ENCODE measurements around the gene RAPGEF2. TPM values are rescaled to one million over a fixed set of nuclear protein-coding genes. Genes with fewer than 3 reads are reported as not detected.

The RAPGEF2 gene
- total RNA-seq, 4 donors from 2014 or later: 60.2 to 109 (median 79.7) TPM

DNA sequence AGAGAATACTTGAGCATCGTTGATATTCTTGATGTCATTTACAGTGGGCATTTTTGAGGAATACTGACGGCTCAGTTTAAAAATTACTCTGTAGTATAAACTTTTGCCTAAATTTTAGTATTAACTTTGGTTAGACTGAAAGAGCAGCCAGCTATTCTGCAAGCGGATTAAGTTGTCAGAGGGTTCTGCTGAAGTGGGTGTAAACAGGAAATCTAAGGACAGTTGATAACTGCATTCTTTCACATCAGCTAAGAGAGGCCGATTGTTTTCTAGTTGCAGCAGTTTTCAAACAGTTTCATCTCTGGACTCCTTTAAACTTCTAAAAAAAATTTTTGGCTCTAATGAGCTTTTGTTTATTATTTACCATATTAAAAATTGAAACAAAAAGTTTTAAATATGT lies 149.6 kb downstream of the RAPGEF2 start:
- H3K4me3 ChIP-seq (replicated peaks in 1 of 3): no peak overlapping the region
- H3K27me3 ChIP-seq: no peaks in the 10 kb centered on the region
- whole genome bisulfite sequencing, 2 donors: 72 to 79% methylated on average over 4 of the region's 4 CpGs
- H3K36me3 ChIP-seq: no peaks in the 10 kb centered on the region
- no peak for DNase-seq
- H3K27ac ChIP-seq: peak overlapping the region in 1 of 3 donors; percentile 29
- H3K4me1 ChIP-seq: no peaks in the 10 kb centered on the region
- intact Hi-C loops (cut with DNase I): no loop called here
- no peak for TF ChIP-seq POLR2A (IDR thresholded peaks at IDR 0.05)
- TF ChIP-seq CTCF (IDR thresholded peaks at IDR 0.05): no peak
- no peaks in the 10 kb centered on the region for H3K9me3 ChIP-seq

GRCh38 chr4:159256037-159256436 lies 153.2 kb downstream of the RAPGEF2 start:
- H3K4me3 ChIP-seq (replicated peaks in 1 of 3): no peak overlapping the region
- no peaks in the 10 kb centered on the region for H3K9me3 ChIP-seq
- DNase-seq: no peak
- 95 to 96% methylated on average over 2 of the region's 2 CpGs for WGBS, 2 donors
- no peaks in the 10 kb centered on the region for H3K27me3 ChIP-seq
- no peaks in the 10 kb centered on the region for H3K4me1 ChIP-seq
- H3K27ac ChIP-seq: no peak overlapping the region
- intact Hi-C loops (cut with DNase I): no loop called here
- TF ChIP-seq CTCF (IDR thresholded peaks at IDR 0.05) (no peak), POLR2A (IDR thresholded peaks at IDR 0.05) (no peak)
- no peaks in the 10 kb centered on the region for H3K36me3 ChIP-seq

DNA sequence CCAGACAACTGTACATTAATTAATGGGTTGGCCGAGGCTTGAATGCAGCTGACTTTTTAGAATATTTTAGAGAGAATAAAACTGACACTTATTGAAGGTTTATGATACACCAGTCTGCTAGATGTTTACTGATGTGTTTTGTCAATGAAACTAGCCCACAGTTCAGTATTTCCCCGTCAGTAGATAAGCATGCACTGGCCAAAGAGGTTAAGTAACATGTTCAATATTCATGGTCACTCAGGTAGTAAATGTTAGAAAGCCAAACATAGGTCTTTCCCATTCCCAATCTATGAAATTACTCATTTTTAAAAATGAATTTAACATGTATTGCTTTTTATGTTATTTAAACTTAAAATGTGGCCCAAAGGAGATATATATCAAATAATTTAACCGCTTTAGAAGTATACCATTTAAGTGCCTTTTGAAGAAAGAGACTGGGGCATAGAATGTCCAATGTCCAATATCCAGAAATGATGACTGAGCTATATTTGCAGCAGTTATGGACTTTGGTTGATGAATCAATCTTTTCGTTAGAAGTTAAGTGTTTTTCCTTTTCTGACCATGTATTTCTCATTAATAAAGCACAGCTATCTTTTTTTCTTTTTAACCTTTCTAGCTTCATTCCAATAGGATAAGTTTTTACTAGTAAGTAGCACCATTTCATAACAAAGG lies 156.1 kb downstream of the RAPGEF2 start:
- H3K27ac ChIP-seq: no peak overlapping the region
- no peaks in the 10 kb centered on the region for H3K36me3 ChIP-seq
- no peak for DNase-seq
- intact Hi-C loops (cut with DNase I): no loop called here
- peaks cover 0 to 9% of the 10 kb centered on the region in 2 donors for H3K4me1 ChIP-seq
- no peak for TF ChIP-seq CTCF (IDR thresholded peaks at IDR 0.05)
- TF ChIP-seq POLR2A (IDR thresholded peaks at IDR 0.05): no peak
- no peaks in the 10 kb centered on the region for H3K9me3 ChIP-seq
- 94 to 98% methylated on average over 4 of the region's 4 CpGs for whole genome bisulfite sequencing, 2 donors
- no peaks in the 10 kb centered on the region for H3K27me3 ChIP-seq
- no peak overlapping the region for H3K4me3 ChIP-seq (replicated peaks in 1 of 3)

DNA sequence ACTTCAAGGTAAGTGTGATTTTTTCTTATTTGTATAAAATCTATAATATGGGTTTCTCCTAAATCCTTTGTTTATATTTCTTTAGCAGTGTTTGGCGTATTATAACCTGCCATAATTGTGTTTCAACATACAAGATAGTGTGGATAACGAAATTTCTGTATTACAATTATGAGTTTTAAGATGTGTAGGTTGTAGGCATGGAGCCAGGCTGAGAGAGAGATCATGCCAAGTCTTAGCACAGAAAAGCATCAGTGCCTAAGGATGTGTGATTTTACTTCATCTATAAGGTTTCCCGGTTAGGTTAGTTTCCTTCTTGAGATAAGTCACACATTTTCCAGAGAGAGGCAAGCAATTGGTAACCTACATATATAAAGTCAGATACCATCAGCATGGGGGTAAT lies 161.2 kb downstream of the RAPGEF2 start:
- no peaks in the 10 kb centered on the region for H3K36me3 ChIP-seq
- H3K9me3 ChIP-seq: no peaks in the 10 kb centered on the region
- WGBS, 2 donors: 92 to 96% methylated on average over 3 of the region's 3 CpGs
- DNase-seq: no peak
- no peak overlapping the region for H3K27ac ChIP-seq
- TF ChIP-seq POLR2A (IDR thresholded peaks at IDR 0.05) (no peak), CTCF (IDR thresholded peaks at IDR 0.05) (no peak)
- H3K4me1 ChIP-seq: peaks cover 7 to 30% of the 10 kb centered on the region in 2 donors
- intact Hi-C loops (cut with DNase I): no loop called here
- no peak overlapping the region for H3K4me3 ChIP-seq (replicated peaks in 1 of 3)
- H3K27me3 ChIP-seq: no peaks in the 10 kb centered on the region

DNA sequence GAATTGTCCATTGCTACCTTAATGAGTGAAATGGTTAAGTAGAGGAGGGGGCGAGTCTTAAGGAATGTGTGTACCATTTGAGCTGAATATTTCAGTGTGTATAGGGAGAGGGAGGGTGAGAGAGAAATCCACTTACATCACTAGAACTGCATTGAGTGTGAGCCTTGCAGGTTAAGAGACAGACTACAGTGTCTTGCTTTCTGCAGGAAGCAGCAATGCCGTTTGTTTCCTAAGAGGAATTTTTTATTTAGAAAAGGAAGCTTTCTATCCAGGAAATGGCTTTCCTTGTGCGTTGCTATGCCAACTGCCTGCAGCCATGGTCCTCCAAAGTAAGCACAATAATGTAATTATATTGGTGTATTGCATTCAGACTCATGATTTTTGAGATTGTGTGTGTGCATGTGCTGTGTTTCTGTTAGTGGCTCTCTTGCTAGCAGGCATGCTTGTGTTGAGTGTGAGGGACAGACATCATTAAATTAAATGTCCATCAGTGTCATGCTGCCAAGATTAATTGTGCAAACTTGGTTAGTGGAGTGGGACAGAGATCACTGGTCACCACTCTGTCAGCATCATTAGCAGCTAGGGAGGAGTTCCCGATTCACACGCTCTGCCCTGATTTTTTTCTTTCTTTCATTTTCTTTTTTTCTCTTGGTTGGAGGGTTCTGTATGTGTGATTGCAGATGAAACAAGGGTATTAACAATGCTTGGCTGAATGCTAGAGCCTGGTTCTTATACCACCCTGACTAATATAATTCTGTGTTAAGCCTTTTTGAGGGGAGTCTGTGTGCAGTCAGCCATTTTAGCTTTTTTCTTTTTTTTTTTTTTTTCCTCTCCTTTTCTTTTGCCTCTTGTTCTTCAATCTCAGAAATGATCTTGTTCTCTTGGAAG lies 164.3 kb downstream of the RAPGEF2 start:
- Histone ChIP-seq H3K27ac (peak overlapping the region in 2 of 3 donors; percentile 22 to 27), H3K4me1 (peaks cover 13 to 46% of the 10 kb centered on the region in 2 donors), H3K4me3 (replicated peaks in 1 of 3) (peak overlapping the region in 1 of 3 donors; percentile 3), H3K36me3 (no peaks in the 10 kb centered on the region), H3K27me3 (no peaks in the 10 kb centered on the region), H3K9me3 (no peaks in the 10 kb centered on the region)
- DNase-seq: no peak
- no peak for TF ChIP-seq POLR2A (IDR thresholded peaks at IDR 0.05)
- intact Hi-C loops (cut with DNase I): no loop called here
- WGBS, 2 donors: 26 to 31% methylated on average over 5 of the region's 5 CpGs

All from thyroid gland (tissue), 4 donors.